HCT116 (cell line): Measurements from ENCODE around the gene SCN10A. TPM values are rescaled to one million over a fixed set of nuclear protein-coding genes. Genes with fewer than 3 reads are reported as not detected.

ENCODE experiments used
- ATAC-seq: fragments of 200-7000 bp; cut with Tn5 transposase; 2 replicates; pipeline ENCODE4 v1.9.1; 2020; ENCODE audit warnings: mild to moderate bottlenecking, moderate library complexity
- BruUV-seq: library from RNA; stranded (reverse); fragments of 400-500 nt; replicated peaks from 2 replicates; lab custom pipeline; 2021; lab: Mats Ljungman, UMichigan
- CTCF ChIA-PET: fragments of 300-600 bp; sonication (Branson Sonifier 250); formaldehyde crosslinking; loops from one replicate; lab custom pipeline; 2021; ENCODE audit warnings: antibody characterized with exemption; lab: Charles Lee
- POLR2A ChIA-PET: fragments of 300-600, 350-600 bp; sonication (Branson Sonifier 250); formaldehyde crosslinking; loops from one replicate; lab custom pipeline; 2021; ENCODE audit warnings: antibody characterized with exemption; lab: Charles Lee
- RAD21 ChIA-PET, 2 experiments: fragments of 300-600 bp; sonication (Branson Sonifier 250); formaldehyde crosslinking; loops; one replicate each; lab custom pipeline; 2023; ENCODE audit warnings: low total read pairs in 2 of 2; ENCODE audit not compliant: uncharacterized antibody in 2 of 2, unreplicated experiment in 2 of 2, low non-redundant PET in 1 of 2; lab: Charles Lee
- DNase-seq: peaks from one replicate; pipeline ENCODE4 v3.0.0-alpha.2; 2010; ENCODE audit warnings: low read depth, low spot score
- H2AFZ ChIP-seq: fragments of 200-600 bp; shearing (Covaris generic), sonication (generic); 2 replicates; pipeline ENCODE4 v1.6.1; 2017; ENCODE audit warnings: low read depth, mixed run types, mixed read lengths, antibody characterized with exemption, low read length; ENCODE audit not compliant: poor library complexity, severe bottlenecking
- H3K27ac ChIP-seq: 2 replicates; pipeline ENCODE4 v1.5.1; 2012; ENCODE audit warnings: low read depth, low read length
- H3K27me3 ChIP-seq: fragments of 200-600 bp; sonication (generic); 2 replicates; pipeline ENCODE4 v1.6.1; 2016; ENCODE audit warnings: mixed run types, low read length, mixed read lengths; ENCODE audit not compliant: insufficient read depth
- H3K36me3 ChIP-seq, 2 experiments: fragments of 200-500 bp in 1 of 2; fragments of 200-600 bp in 1 of 2; sonication (Bioruptor generic) in 1 of 2; sonication (generic) in 1 of 2; 2 replicates each; pipeline versions ENCODE4 v1.5.1 to v1.6.1; 2014 to 2016; ENCODE audit warnings: low read length in 2 of 2, inconsistent platforms in 1 of 2, mixed read lengths in 1 of 2, mixed run types in 1 of 2; ENCODE audit not compliant: insufficient read depth in 2 of 2, control insufficient read depth in 1 of 2
- H3K4me1 ChIP-seq, 2 experiments: fragments of 200-600 bp in 1 of 2; sonication (generic) in 1 of 2; 2 replicates each; pipeline versions ENCODE4 v1.5.1 to v1.6.1; 2012 to 2017; ENCODE audit warnings: low read length in 2 of 2, inconsistent platforms in 1 of 2, mild to moderate bottlenecking in 1 of 2, mixed read lengths in 1 of 2, mixed run types in 1 of 2, moderate library complexity in 1 of 2; ENCODE audit not compliant: insufficient read depth in 2 of 2, control insufficient read depth in 1 of 2
- H3K4me2 ChIP-seq: fragments of 200-600 bp; sonication (generic); 2 replicates; pipeline ENCODE4 v1.6.1; 2017; ENCODE audit warnings: mixed run types, low read length, mixed read lengths
- H3K4me3 ChIP-seq, 2 experiments: fragments of 200-600 bp in 1 of 2; sonication (generic) in 1 of 2; replicated peaks in 1 of 2; 2 replicates each; pipeline ENCODE4 v1.5.1; 2011 to 2016; ENCODE audit warnings: low read length in 2 of 2, control low read depth in 1 of 2, low read depth in 1 of 2, mild to moderate bottlenecking in 1 of 2, mixed read lengths in 1 of 2, mixed run types in 1 of 2
- H3K79me2 ChIP-seq: fragments of 200-600 bp; sonication (generic); 2 replicates; pipeline ENCODE4 v1.6.1; 2017; ENCODE audit warnings: mild to moderate bottlenecking, mixed run types, low read length, moderate library complexity, mixed read lengths; ENCODE audit not compliant: insufficient read depth
- H3K9ac ChIP-seq: fragments of 200-600 bp; sonication (generic); 2 replicates; pipeline ENCODE4 v1.6.1; 2016; ENCODE audit warnings: low read length, mixed read lengths
- H3K9me2 ChIP-seq: fragments of 200-600 bp; sonication (generic), shearing (Covaris generic); 2 replicates; pipeline ENCODE4 v1.6.1; 2017; ENCODE audit warnings: mixed run types, mild to moderate bottlenecking, moderate library complexity; ENCODE audit not compliant: insufficient read depth
- H3K9me3 ChIP-seq, 2 experiments: fragments of 200-500 bp in 1 of 2; fragments of 200-600 bp in 1 of 2; sonication (Bioruptor generic) in 1 of 2; sonication (generic) in 1 of 2; 2 replicates each; pipeline ENCODE4 v1.6.1; 2014 to 2017; ENCODE audit warnings: low read length in 2 of 2, mixed read lengths in 2 of 2, inconsistent platforms in 1 of 2, low read depth in 1 of 2, mild to moderate bottlenecking in 1 of 2, mixed run types in 1 of 2, moderate library complexity in 1 of 2; ENCODE audit not compliant: control insufficient read depth in 1 of 2, insufficient read depth in 1 of 2
- H4K20me1 ChIP-seq: fragments of 200-600 bp; sonication (generic), shearing (Covaris generic); 2 replicates; pipeline ENCODE4 v1.6.1; 2017; ENCODE audit warnings: mixed run types, mild to moderate bottlenecking, moderate library complexity; ENCODE audit not compliant: insufficient read depth
- CBX3 ChIP-seq: IDR thresholded peaks from 2 replicates; pipeline ENCODE4 v1.6.1; 2012; ENCODE audit warnings: low read depth
- CTCF ChIP-seq, 3 experiments: fragments of 200-600 bp in 1 of 3; sonication (generic) in 1 of 3; IDR thresholded peaks in 2 of 3; conservative IDR thresholded peaks in 1 of 3; 2 replicates each; pipeline ENCODE4 v1.5.1; 2012 to 2017; ENCODE audit warnings: low read depth in 2 of 3, low read length in 2 of 3, antibody characterized with exemption in 1 of 3, borderline replicate concordance in 1 of 3, control low read depth in 1 of 3, mild to moderate bottlenecking in 1 of 3, mixed read lengths in 1 of 3, mixed run types in 1 of 3, moderate library complexity in 1 of 3; ENCODE audit not compliant: insufficient read depth in 1 of 3
- EGR1 ChIP-seq: IDR thresholded peaks from 2 replicates; pipeline ENCODE4 v1.6.1; 2012; ENCODE audit warnings: low read depth
- ELF1 ChIP-seq: IDR thresholded peaks from 2 replicates; pipeline ENCODE4 v1.6.1; 2012; ENCODE audit warnings: low read depth, borderline replicate concordance
- POLR2A ChIP-seq: IDR thresholded peaks from 2 replicates; pipeline ENCODE4 v1.7.0; 2011; ENCODE audit warnings: borderline replicate concordance; ENCODE audit not compliant: insufficient read depth, insufficient read length; ENCODE audit errors: extremely low read depth
- RAD21 ChIP-seq: IDR thresholded peaks from 2 replicates; pipeline ENCODE4 v1.6.1; 2012; ENCODE audit warnings: low read depth, mild to moderate bottlenecking
- SIN3A ChIP-seq: IDR thresholded peaks from 2 replicates; pipeline ENCODE4 v1.6.1; 2012; ENCODE audit warnings: low read depth
- TCF7L2 ChIP-seq: IDR thresholded peaks from 2 replicates; pipeline ENCODE4 v1.7.0; 2011; ENCODE audit warnings: borderline replicate concordance, inconsistent platforms; ENCODE audit not compliant: insufficient read depth, insufficient read length; ENCODE audit errors: extremely low read depth
- YY1 ChIP-seq: IDR thresholded peaks from 2 replicates; pipeline ENCODE4 v1.6.1; 2011; ENCODE audit warnings: low read length, low read depth, moderate library complexity, mild to moderate bottlenecking; ENCODE audit not compliant: insufficient replicate concordance; ENCODE audit errors: extremely low read depth
- intact Hi-C: fragments of 100-400 bp; cut with micrococcal nuclease; formaldehyde crosslinking; loops from 2 replicates; pipeline ENCODE4 v1.10.0; 2022
- total RNA-seq: library from RNA; stranded (reverse); gene quantifications from one replicate; pipeline ENCODE4 v1.2.1, GENCODE V29; 2021; ENCODE audit not compliant: unreplicated experiment

The SCN10A gene
- total RNA-seq, 1 experiment from 2014 or later: not detected

- Histone ChIP-seq H3K79me2 (no peaks in the 10 kb centered on the region), H3K9me3 (no peaks in the 10 kb centered on the region), H3K4me2 (no peak overlapping the region), H3K4me1 (no peaks in the 10 kb centered on the region)
- TF ChIP-seq YY1 (no peak), CTCF (IDR thresholded peaks at IDR 0.05 in 2 of 3, conservative IDR thresholded peaks at IDR 0.05 in 1 of 3; ENCODE audit: borderline replicate concordance in 1 of 3, insufficient read depth in 1 of 3, low read depth in 2 of 3, low read length in 2 of 3) (no peak), POLR2A (no peak), ELF1 (no peak)
- TF ChIP-seq, all 23 proteins: peak for 0
- no peaks in the 10 kb centered on the region for H3K36me3 ChIP-seq
- no peak overlapping the region for H3K9ac ChIP-seq
- H3K9me2 ChIP-seq: no peaks in the 10 kb centered on the region
- intact Hi-C loops: no loop called here
- POLR2A ChIA-PET: no interaction called here
- H3K4me3 ChIP-seq: no peak overlapping the region
- H2AFZ ChIP-seq: no peak overlapping the region
- no peak overlapping the region for H3K27ac ChIP-seq
- no peaks in the 10 kb centered on the region for H4K20me1 ChIP-seq
- RAD21 ChIA-PET: no interaction called here
- ATAC-seq: no peak
- no peak for DNase-seq
- H3K27me3 ChIP-seq: peaks cover 68% of the 10 kb centered on the region
- CTCF ChIA-PET: no interaction called here
- BruUV-seq: no TSS peak
Observed at GRCh38 chr3:38792983-38793382, 23.0 kb downstream of the SCN10A start.

GRCh38 chr3:38782148-38782547 is 33.9 kb downstream of the SCN10A start:
- Histone ChIP-seq H3K79me2 (no peaks in the 10 kb centered on the region), H2AFZ (no peak overlapping the region), H3K27ac (no peak overlapping the region), H3K9ac (no peak overlapping the region), H3K4me2 (no peak overlapping the region), H3K36me3 (no peaks in the 10 kb centered on the region), H3K4me1 (no peaks in the 10 kb centered on the region; a peak in 1 of 4 replicates), H3K9me3 (no peaks in the 10 kb centered on the region), H3K27me3 (peaks cover 41% of the 10 kb centered on the region), H3K4me3 (no peak overlapping the region), H4K20me1 (no peaks in the 10 kb centered on the region), H3K9me2 (no peaks in the 10 kb centered on the region; the same call in 1 of the 2 replicates)
- POLR2A ChIA-PET: no interaction called here
- CTCF ChIA-PET: no interaction called here
- DNase-seq: peak; percentile 37
- peak; percentile 94 for ATAC-seq
- TF ChIP-seq TCF7L2 (peak; percentile 75), EGR1 (peak; percentile 76), RAD21 (peak; percentile 29), CBX3 (no peak), SIN3A (no peak), CTCF (IDR thresholded peaks at IDR 0.05 in 2 of 3, conservative IDR thresholded peaks at IDR 0.05 in 1 of 3; ENCODE audit: borderline replicate concordance in 1 of 3, insufficient read depth in 1 of 3, low read depth in 2 of 3, low read length in 2 of 3) (peak; percentile 33 to 53 (median 40); a peak in 4 of 6 replicates)
- intact Hi-C loops: no loop called here
- no TSS peak for BruUV-seq
- RAD21 ChIA-PET: no interaction called here
